ENCODE results near the gene NTN4.
A peak's percentile ranks its signal among the peaks of the same experiment; 100 is the strongest.
"Not testable (repeated sequence)": the region's sequence is repeated elsewhere in the genome, so short reads cannot be mapped to it uniquely, and the experiment has no call there.

NTN4 gene

GRCh38 chr12:95796225-95796981 lies 5.8 kb upstream of the NTN4 start:
- no peak for DNase-seq (ENCODE audit: low read depth in 3 of 3)

GRCh38 chr12:95790917-95791849 lies 619 bp upstream of the NTN4 start:
- DNase-seq (ENCODE audit: low read depth in 3 of 3), result peak in 1 of 3 donors; percentile 6

DNA sequence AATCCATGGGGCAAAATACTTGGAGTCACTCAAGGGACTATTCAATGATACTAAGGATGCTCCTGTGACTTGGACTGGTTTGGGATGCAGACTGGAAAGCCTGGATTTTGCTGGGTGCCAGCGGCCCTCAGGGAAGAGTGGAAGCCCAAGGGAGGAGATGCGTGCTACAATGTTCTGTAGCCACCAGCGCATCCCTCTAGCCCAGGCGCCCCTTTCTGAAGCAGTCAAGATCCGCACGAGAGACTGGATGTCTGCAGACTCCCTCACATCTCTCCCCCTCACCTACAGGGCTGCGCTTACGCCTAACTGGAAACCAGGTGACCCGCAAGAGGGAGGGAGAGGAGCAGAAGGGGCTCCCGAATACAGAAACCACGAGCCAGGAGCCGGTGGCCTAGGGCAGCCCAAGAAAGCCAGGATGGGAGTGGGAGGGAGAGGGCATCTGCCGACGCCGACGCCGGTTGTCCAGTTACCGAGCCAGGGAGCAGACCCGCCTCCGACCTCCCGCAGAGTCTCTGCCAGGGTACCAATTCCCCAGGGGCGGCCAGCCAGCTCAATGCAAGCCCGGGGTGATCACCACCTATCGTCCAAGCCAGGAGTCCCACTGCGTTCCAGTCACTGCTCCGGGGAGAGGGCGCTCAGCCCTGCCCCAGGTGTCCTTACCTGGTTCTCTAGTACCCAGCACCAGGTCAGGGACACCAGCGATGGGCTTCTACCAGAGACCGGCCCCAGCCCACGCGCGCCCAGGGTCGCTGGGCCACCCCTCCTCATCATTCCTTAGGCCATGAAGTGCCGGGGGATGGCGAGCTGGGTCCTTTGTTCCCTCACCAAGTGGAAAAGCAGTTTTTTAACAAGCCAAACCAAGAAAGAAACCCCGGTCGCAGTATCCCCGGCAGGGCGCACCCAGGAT lies 1.2 kb downstream of the NTN4 start:
- no peak for DNase-seq (ENCODE audit: low read depth in 3 of 3)

- DNase-seq (ENCODE audit: low read depth in 3 of 3), result no peak
Observed at GRCh38 chr12:95788637-95789036, 1.9 kb downstream of the NTN4 start.

DNA sequence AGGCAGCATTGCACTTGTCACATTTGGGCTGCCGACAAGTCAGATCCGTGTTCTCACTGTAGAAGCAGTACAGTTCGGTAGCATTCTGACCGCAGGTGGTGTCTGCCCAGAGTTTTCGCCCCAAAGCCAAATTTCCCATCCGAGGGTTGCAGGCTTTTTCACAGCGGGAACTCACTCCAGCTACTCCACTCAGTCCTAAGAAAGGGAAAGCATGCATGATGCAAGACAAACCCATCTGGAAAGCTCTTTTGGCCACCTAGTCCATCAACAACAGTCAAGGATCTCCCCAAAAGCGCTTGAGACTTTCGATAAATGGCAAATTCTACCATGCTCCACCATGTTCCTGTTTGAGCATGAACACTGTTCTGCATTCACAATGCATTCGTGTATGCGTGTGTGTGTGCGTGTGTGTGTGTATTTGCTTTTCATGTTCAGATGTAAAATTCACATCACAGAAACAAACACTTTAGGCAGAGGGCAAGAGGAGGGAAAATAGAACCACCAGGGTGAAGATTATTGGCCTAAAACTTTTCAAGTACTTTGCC lies 3.2 kb downstream of the NTN4 start:
- DNase-seq (ENCODE audit: low read depth in 3 of 3), result no peak

DNA sequence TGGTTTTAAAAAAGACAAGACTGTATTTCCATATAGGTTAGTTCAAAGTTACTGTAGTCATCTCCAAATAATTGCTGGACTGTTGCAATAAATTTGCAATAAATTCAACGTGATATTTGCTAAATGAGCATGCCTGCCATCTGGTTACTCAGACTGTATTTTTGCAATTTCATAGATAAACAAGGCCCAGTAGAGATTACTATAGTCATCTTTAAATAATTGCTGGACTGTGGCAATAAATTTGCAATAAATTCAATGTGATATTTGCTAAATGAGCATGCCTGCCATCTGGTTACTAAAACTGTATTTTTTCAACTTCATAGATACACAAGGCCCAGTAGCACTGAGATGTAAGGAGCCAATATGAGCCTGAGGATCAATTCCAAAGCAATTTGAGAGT lies 5.6 kb downstream of the NTN4 start:
- DNase-seq (ENCODE audit: low read depth in 3 of 3), result no peak

- DNase-seq (ENCODE audit: low read depth in 3 of 3), result no peak
Observed at GRCh38 chr12:95784286-95784685, 6.3 kb downstream of the NTN4 start.

- DNase-seq (ENCODE audit: low read depth in 3 of 3), result not testable (repeated sequence)
Observed at GRCh38 chr12:95775466-95775865, 15.1 kb downstream of the NTN4 start.

DNA sequence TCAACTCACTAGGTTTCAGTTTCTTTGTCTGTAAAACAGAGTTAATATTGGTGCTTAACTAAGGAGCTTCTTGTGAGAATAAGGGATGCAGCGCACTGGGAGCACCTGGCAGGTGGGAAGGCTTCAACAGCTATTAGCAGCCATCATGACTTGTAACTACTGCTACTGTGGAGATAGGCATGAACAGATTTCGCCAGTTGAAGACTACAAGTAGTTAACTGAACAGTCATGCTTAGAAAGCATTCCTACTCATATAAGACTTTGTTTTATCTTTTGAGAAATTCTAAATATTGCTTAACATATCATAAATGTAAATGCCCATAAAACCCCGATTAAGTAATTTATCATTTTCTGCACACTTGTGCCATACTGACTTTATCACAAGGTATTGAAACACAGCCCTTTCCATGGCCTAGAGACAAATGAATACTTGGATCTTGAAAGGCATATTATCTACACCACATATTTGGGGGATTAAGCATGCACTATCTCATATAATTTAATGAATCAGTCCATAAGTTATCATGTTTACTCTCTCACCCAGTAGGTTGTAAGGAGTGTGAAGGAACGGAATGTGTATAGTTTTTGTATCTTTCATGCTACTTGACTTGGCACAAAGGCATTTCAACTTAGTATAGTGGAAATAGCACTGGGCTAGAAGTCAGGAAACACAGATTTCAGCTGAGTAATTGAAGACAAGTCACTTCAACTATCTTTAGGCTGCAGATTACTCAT lies 16.1 kb downstream of the NTN4 start:
- no peak for DNase-seq (ENCODE audit: low read depth in 3 of 3)

DNA sequence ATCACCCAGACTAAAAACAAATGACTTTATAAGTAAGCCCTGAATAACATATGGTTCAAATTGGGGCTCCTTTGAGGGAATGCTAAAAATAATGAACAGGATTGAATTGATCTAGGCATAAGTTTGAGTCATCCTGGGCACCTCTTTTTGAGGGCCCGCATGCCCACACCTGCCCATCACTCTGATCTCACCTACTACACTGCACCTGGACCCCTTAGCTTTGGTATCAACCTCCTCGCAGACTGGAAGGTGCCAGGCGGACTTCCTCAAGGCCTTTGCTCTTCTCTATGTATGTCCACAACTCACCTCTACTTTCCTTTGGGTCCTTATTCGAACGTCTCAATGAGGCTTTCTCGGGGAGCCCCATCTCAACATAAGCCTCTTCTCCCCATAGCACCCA lies 17.2 kb downstream of the NTN4 start:
- no peak for DNase-seq (ENCODE audit: low read depth in 3 of 3)

DNA sequence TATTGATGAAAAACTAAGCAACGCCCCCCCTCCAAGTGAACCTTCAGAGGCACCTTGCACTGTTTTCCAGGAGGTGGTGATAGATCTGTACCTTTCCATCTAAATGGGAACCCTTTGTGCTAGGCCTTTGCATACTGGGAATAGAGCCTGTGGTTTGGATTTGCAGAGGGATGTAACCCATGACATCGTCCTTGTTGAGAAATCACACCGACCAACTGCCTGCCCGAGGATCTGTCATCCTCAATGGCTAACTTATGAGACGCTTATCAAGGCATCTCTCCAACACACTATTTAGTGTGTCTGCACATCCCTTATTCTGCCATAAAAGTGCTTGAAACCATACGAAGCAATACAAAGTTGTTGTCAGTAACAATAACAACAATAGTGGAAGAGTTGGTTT lies 22.9 kb downstream of the NTN4 start:
- DNase-seq (ENCODE audit: low read depth in 3 of 3), result no peak

- DNase-seq (ENCODE audit: low read depth in 3 of 3), result no peak
Observed at GRCh38 chr12:95766356-95767019, 24.1 kb downstream of the NTN4 start.

- DNase-seq (ENCODE audit: low read depth in 3 of 3), result no peak
Observed at GRCh38 chr12:95764848-95765247, 25.7 kb downstream of the NTN4 start.

- no peak for DNase-seq (ENCODE audit: low read depth in 3 of 3)
Observed at GRCh38 chr12:95763809-95764253, 26.7 kb downstream of the NTN4 start.

- no peak for DNase-seq (ENCODE audit: low read depth in 3 of 3)
Observed at GRCh38 chr12:95762123-95762785, 28.3 kb downstream of the NTN4 start.

GRCh38 chr12:95760371-95760770 lies 30.2 kb downstream of the NTN4 start:
- no peak for DNase-seq (ENCODE audit: low read depth in 3 of 3)

DNA sequence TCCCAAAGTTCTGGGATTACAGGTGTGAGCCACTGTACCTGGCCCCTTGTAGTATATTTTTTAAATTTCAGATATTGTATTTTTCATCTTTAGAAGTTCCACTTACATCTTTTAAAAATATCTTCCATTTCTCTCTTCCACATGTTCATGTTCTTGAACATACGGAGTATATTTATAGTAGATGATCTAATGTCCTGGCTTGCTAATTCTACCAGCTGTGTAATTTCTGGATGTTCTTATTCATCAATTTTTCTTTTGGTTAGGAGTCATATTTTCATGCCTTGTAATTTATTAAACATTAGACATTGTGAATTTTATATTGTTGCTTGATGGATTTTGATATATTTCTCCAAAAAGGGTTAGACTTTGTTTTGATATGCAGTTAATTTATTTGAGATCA lies 30.8 kb downstream of the NTN4 start:
- no peak for DNase-seq (ENCODE audit: low read depth in 3 of 3)

GRCh38 chr12:95759039-95759438 lies 31.5 kb downstream of the NTN4 start:
- DNase-seq (ENCODE audit: low read depth in 3 of 3), result no peak

DNA sequence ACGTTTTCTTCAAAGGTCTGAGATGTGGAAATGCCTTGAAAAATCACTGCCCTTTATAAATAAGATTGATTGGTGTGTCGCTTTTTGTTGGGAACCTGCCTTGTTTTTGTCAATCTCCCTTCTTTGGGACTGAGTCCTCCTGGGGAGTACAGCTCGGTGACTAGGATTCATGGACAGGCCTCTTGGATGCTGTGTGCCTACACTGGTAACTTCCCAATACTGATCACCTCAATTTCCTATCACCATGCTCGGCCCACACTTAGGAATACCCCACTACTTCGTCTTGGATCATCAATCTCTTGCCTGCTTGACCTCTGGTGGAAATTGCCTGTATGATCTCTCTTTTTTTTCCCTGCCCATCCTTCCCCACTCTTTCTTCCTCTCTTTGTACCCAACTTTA lies 34.2 kb downstream of the NTN4 start:
- DNase-seq (ENCODE audit: low read depth in 3 of 3), result no peak
